Endothelial cell of hepatic sinusoid (primary cell): Measurements from ENCODE around the gene POP7.

Source experiments
- in situ Hi-C: cut with HindIII; loops from 2 replicates; pipeline ENCODE4 v1.10.0; 2017; ENCODE audit warnings: low sequenced_read_pairs

POP7 gene

GRCh38 chr7:100720671-100721504 is 15.0 kb downstream of the POP7 start:
- in situ Hi-C loops, result loop anchor here (25.0 kb wide), 1 partner anchor 116 kb away; the partner anchor contains the start of gene EPHB4

- in situ Hi-C loops, result loop anchor here (25.0 kb wide), 1 partner anchor 116 kb away; the partner anchor contains the start of gene EPHB4
These were observed 15.5 kb downstream of the POP7 start for GRCh38 chr7:100721505-100721812.

GRCh38 chr7:100722480-100723212 is 16.7 kb downstream of the POP7 start:
- in situ Hi-C loops, result loop anchor here (25.0 kb wide), 1 partner anchor 115 kb away; the partner anchor contains the start of gene EPHB4

- in situ Hi-C loops, result loop anchor here (25.0 kb wide), 1 partner anchor 113 kb away; the partner anchor contains the start of gene EPHB4
These were observed 17.9 kb downstream of the POP7 start for GRCh38 chr7:100723732-100724275.

- in situ Hi-C loops, result loop anchor here (25.0 kb wide), 1 partner anchor 113 kb away; the partner anchor contains the start of gene EPHB4
These were observed 18.4 kb downstream of the POP7 start for GRCh38 chr7:100724364-100724763.

- in situ Hi-C loops, result no loop called here
These were observed 21.3 kb downstream of the POP7 start for GRCh38 chr7:100726996-100727761.

GRCh38 chr7:100728196-100728595 is 22.3 kb downstream of the POP7 start:
- in situ Hi-C loops, result no loop called here

- in situ Hi-C loops, result no loop called here
These were observed 24.3 kb downstream of the POP7 start for GRCh38 chr7:100730136-100730800.

- in situ Hi-C loops, result no loop called here
These were observed 26.2 kb downstream of the POP7 start for GRCh38 chr7:100731937-100732636.

- in situ Hi-C loops, result no loop called here
These were observed 29.8 kb downstream of the POP7 start for GRCh38 chr7:100735730-100736129.

GRCh38 chr7:100736671-100737070 is 30.8 kb downstream of the POP7 start:
- in situ Hi-C loops, result no loop called here

GRCh38 chr7:100739934-100740333 is 34.0 kb downstream of the POP7 start:
- in situ Hi-C loops, result no loop called here

GRCh38 chr7:100744605-100745004 is 38.7 kb downstream of the POP7 start:
- in situ Hi-C loops, result no loop called here

GRCh38 chr7:100745184-100745583 is 39.3 kb downstream of the POP7 start:
- in situ Hi-C loops, result no loop called here

- in situ Hi-C loops, result no loop called here
These were observed 47.1 kb downstream of the POP7 start for GRCh38 chr7:100752994-100753393.

GRCh38 chr7:100753750-100754149 is 47.8 kb downstream of the POP7 start:
- in situ Hi-C loops, result no loop called here
